Muscle of arm (tissue), 12 donors: Measurements from ENCODE around the gene PTCH1. TPM values are rescaled to one million over a fixed set of nuclear protein-coding genes. Genes with fewer than 3 reads are reported as not detected.

ENCODE experiments used
- DNase-seq: peaks from one replicate; pipeline ENCODE4 v3.0.0-alpha.2; 2013
- polyA plus RNA-seq, 12 donors: library from polyadenylated mRNA; unstranded; fragments of 120-200 nt; gene quantifications; one replicate each; pipeline ENCODE4 v1.2.1, GENCODE V29; 2013; ENCODE audit not compliant: insufficient read length in 12 of 12

PTCH1 gene
- polyA plus RNA-seq, 12 donors = 5.2 to 141 (median 8.8) TPM; not detected in 1

GRCh38 chr9:95406121-95406520 lies 110.7 kb downstream of the PTCH1 start:
- DNase-seq = no peak

- DNase-seq = no peak
Measured at GRCh38 chr9:95399261-95399660, 117.5 kb downstream of the PTCH1 start.

Other genes with a start within 250 kb of the PTCH1 start
- gene FANCC, start 199.3 kb downstream of the PTCH1 start, polyA plus RNA-seq = 10 to 100 TPM in 11 of 12 donors, not detected in 1; 12.3 to 21.9 (median 16.5) TPM